GM19324 (cell line): ENCODE results near the gene CLEC4G.
"Not testable (repeated sequence)": the region's sequence is repeated elsewhere in the genome, so short reads cannot be mapped to it uniquely, and the experiment has no call there.

Source experiments
- ATAC-seq: cut with Tn5 transposase; IDR thresholded peaks from one replicate; pipeline ENCODE4 v1.9.1; 2021; ENCODE audit warnings: mild to moderate bottlenecking, moderate library complexity; ENCODE audit not compliant: unreplicated experiment, low FRiP score

Gene CLEC4G

DNA sequence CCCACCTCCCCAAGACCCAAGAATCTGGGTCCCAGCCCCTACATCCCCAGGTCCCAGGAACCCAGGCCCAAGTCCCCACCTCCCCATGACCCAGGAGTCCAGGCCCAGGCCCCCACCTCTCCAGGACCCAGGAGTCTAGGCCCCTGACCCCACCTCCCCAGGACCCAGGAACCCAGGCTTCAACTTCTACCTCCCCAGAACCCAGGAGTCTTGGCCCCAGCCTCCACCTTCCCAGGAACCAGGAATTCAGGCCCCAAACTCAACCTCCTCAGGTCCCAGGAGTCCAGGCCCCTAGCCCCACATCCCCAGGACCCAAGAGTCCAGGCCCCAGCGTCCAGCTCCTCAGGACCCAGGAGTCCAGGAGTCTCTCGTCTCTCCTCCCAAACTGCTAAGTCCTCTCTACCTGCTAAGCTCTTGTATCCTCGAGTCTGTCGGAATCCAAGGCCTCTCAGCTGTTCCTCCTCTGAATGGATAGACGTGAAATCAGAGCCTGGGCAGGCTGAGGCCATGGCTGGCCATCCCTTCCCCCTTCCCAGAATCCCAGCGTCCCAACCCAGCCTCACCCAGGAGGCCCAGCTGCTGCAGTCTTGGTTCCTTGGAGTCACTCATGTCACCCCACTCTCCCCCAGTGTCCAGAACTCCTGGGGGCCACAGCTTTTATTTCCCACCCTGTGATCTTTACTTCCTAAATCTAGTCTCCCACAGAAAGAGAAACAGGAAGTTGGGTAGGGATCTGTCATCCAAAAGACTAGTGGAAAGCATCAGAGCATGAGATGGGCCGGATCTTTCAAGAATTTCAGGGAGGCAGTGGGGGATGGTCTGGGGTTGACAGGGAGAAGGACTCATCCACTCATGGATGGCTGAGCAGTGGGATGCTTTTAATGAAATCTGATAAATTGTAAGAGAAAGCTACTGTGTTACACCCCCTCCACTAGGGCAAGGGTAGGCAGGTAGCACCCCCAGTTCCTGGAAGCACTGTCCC lies 15.3 kb upstream of the CLEC4G start, which contains the start of gene CD209:
Gene CD209 (minus strand): TSS at position 632 of the 982 bp plus-strand sequence. CDS start 23 bp downstream, at position 609.
- no peak for ATAC-seq

DNA sequence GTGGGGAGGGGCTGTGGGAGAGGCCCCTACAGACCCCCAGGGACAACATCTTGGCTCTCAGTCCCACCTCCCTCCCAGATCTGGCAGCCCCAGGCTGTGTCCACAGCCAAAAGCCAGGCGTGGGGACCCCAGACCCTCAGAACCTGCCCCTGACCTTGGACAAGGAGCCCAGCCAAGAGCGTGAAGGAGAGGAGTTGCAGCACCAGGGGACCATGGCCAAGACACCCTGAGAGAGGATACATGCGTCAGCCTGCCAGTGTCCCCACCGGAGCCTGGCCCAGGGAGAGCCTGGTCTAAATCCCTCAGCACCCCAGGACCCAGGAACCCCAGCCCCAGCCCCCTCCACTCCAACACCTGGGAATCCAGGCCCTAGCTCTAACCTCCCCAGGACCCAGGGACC lies 14.4 kb upstream of the CLEC4G start:
- not testable (repeated sequence) for ATAC-seq

DNA sequence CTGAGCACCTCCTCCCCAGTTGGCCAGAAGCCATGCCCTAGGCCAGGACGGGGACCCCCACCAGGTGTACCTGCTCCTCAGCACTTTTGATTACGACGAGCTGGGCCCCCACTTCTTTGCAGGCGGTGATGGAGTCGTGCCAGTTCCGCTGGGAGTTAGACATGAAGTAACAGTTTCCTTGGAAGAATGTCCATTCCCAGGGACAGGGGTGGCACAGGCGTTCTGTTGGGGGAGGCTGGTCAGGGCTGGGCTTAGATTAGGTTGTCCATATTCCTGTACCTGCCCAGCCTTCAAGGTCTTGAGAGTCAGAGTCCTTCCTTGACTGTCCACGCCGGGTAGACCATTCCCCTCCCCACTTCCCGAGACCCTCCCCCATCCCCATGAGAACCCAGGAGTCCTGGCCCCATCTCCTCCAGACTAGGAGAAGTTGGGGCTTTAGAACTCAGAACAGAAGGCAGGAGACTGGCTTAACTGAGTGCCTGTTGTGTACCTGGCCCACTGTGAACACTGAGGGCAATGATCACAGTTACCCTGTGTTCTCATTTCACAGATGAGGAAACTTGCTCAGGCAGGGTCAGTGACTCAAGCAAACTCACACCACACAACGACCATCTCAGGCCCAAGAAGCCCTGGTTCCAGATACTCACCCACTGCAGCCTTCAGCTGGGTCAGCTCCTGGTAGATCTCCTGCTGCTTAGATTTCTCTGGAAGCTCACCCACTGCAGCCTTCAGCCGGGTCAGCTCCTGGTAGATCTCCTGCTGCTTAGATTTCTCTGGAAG lies 13.2 kb upstream of the CLEC4G start:
- ATAC-seq: no peak

DNA sequence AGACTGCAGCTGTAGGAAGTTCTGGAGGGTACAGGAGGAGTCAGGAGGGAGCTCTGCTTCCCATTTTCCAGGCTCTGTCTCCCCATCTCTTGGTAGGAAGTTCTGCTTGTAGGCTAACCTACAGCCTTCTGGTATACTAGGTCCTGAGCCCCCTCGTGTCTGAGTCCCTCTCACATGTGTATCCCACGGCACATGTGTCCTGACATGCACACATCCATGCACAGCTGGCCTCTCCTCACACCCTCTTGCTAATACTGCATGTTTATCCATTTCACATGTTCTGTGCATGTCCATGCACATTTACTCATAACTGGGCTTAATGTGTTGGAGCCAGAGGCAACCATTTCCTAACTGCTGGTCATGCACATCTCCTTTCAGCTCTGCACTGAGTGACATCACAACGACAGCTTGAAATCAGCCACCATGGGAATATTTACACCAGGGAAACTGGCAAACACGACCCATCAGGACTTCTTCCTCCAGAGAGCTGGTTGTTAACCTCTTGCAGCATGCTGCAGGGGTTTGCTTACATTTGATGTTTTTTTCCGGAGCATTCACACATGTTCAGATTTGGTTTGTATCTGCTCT lies 12.4 kb upstream of the CLEC4G start:
- no peak for ATAC-seq

DNA sequence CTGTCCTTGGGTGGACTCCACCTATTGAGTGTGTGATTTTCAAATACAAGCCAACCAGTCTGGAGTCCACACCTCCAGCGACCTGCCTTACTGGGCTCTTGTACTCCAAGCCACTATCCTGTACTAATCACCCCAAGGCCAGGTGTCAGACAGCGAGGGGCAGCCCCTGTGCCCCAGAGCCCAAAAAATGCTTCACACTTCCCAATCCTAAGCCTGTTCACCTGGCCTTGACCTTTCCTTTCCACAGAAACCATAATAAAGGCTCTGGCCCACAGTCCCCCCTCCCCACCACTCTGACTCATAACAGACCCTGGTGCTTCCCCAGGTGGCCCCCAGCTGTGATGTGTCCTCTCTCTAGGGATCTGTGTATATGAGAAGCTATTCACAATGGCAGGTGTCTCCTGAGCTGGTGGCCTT lies 11.5 kb upstream of the CLEC4G start:
- ATAC-seq: no peak

DNA sequence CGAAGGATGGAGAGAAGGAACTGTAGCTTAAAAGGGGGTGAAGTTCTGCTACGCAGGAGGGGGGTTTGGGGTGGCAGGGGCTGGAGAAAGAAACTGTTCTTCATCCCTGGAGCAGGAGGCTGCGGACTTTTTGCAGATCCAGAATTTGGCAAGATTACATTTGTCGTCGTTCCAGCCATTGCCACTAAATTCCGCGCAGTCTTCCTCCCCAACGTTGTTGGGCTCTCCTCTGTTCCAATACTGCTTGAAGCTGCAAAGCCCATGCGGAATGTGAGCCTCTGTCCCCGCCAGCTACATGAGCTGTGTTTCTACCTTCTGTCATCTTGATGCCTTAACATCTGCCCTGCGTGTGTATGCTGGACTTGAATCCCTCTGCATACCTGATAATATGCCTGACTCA lies 11.1 kb upstream of the CLEC4G start:
- ATAC-seq: no peak

DNA sequence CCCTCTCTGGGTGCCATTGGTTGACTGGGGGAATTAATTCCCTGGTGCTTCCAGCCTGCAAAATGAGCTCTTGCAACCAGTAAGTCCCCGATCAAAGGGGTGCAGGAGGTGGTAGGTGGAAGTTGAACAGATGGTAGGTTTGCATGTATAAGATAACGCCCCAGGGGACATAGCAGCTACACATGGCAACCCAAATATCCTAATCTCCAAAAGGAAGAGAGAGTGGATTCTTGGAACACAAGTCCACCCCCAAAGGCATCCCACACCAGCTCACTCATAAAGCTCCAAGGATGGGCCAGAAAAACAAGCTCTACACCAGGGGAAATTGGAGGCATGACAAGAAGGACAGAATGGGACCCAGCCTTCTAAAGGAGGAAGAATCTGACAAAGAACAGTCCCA lies 10.7 kb upstream of the CLEC4G start:
- no peak for ATAC-seq

DNA sequence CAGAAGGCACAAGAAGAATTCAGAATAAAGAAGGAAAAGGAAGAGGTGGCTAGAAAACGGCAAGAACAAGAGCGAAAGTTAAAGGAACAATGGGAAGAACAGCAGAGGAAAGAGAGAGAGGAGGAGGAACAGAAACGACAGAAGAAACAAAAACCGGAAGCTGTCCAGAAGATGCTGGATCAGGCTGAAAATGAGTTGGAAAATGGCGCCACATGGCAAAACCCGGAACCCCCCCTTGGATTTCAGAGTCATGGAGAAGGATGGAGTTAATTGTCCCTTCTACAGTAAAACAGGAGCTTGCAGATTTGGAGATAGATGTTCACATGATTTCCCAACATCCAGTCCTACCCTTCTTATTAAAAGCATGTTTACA lies 8.8 kb upstream of the CLEC4G start:
- ATAC-seq: no peak

DNA sequence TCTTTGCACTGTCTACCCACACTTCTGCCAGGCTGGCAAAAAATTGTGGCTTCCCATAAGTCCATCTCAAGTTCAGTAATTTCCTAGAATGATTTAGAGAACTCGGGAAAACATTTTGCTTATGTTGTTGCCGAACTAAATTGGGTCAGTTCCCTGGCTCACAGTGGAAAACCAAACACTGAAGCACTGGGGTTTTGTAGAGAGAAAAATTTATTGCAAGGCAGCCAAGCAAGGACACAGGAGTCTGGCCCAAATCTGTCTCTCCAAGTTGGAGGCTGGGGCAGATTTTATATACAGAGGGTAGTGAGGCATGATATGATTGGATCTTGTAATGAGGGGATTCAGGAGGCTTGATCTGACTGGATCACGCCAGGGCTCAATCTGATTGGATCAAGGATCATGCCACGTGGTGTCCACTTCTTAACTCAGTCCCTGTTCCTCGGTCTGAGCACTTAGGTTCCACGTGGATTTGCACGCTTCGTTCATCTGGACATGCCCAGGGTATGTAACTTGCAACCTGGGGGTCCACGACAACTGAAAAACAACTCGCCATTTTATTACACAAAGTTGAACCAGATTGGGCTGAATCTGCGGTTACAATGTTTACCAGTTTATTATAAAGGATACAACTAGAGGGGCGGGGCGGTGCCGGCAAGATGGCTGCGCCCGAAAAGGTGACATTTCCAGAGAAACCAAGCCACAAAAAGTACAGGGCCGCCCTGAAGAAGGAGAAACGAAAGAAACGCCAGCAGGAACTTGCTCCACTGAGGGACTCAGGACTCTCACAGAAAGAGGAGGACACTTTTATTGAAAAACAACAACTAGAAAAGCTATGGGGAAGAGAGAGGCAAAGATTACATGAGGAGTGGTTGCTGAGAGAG lies 8.1 kb upstream of the CLEC4G start:
- no peak for ATAC-seq

DNA sequence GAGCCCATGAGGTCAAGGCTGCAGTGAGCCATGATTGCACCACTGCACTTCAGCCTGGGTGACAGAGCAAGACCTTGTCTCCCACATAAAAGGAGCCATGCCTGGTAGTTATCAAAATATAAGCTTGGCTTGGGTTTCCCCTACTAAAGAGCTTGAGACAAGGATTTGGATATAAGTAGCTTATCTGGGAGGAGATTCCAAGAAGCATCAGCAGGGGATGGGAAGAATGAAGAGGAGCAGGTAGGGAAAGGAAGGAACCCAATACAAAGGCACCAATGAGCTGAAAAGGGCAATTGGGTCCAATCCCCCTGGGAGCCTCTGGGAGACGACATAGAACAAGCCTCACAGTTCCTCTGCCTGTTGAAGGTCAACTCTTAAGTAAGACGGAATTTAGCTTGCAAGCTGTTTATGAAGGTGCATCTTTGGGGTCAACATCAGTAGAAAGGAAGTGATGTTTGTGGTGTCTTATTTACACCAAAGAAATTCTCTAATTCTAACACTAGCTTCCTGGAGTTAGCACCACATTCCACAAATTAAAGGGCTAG lies 7.4 kb upstream of the CLEC4G start:
- ATAC-seq: no peak

DNA sequence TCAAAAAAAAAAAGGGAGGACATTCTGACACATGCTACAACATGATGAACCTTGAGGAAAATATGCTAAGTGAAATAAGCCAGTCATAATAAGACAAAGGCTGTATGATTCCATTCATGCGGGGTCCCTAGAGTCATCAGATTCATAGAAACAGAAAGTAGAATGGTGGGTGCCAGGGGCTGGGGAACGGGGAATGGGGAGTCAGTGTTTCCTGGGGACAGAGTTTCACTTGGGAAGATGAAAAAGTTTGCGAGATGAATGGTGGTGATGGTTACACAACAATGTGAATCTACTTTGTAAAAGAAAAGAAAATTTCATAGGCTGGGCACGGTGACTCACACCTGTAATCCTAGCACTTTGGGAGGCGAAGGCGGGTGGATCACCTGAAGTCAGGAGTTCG lies 6.1 kb upstream of the CLEC4G start:
- ATAC-seq: no peak

DNA sequence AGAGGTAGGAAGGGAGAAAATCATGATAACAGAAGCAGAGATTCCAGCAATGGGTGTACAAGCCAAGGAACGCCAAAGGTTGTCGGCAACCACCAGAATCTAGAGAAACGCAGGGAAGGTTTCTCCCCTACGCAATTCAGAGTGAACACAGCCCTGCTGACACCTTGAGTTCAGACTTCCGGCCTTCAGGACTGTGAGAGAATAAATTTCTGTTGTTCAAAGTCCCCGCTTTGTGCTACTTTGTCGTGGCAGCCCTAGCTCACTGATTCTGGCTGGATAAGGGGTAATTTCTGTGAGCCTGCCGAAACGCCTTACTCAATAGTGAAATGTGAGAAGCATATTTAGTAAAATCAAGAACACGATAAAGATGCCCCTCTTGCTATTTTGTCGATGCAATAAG lies 5.3 kb upstream of the CLEC4G start:
- ATAC-seq: no peak

DNA sequence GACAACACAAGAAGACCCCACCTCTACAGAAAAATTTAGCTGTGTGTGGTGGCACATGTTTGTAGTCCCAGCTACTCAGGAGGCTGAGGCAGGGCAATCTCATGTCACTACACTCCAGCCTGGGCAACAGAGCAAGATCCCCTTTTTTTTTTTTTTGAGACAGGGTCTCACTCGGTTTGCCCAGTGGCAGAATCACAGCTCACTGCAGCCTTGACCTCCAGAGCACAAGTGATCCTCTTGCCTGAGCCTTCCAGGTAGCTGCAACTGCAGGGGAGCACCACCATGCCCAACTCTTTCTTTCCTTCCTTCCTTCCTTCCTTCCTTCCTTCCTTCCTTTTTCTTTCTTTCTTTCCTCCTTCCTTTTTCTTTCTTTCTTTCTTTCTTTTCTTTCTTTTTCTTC lies 4.2 kb upstream of the CLEC4G start:
- ATAC-seq: no peak

DNA sequence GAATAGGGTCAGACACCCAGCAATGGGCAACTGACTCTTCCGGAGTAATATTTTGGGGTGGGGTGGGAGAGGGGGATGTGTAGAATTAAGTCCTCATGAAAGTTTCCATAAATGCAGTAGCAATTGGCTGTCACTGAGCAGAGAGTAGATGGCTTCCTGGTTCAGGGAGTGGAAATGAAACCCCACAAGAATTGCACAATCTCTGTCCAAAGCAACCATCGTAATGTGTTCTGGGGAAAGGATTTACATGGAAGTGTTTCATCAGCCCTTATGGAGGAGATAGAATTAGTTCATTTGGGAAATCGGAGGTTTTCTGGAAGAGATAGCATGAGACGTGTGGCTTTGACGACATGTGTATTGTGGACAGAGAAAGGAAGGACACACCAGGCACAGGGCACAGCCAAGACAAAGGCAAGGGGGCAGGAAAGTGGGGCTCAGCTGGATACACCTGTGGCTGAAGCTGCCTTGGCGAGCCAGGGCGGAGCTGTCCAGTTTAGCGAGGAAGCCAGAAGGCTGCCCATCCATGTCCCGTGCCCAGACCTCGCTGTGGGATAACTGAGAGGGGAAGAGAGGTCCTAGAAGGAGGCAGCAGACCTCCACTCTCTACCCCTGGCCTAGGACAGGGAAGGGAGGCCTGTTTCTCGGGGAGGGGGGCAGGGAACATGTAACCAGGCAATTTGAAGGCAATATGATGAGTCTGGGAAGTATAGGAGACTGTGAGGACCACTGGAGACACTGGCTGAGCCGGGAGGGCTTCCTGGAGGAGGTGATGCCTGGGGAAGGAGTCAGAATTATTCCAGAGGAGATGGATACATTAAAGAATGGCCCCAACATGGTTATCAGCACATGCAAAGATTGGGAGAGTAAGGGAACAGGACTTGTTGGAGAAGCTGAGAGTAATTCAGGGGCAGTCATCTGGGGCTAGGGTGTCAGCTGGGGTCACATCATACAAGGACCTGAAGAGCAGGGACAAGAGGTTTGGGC lies 2.6 kb upstream of the CLEC4G start:
- ATAC-seq: no peak

DNA sequence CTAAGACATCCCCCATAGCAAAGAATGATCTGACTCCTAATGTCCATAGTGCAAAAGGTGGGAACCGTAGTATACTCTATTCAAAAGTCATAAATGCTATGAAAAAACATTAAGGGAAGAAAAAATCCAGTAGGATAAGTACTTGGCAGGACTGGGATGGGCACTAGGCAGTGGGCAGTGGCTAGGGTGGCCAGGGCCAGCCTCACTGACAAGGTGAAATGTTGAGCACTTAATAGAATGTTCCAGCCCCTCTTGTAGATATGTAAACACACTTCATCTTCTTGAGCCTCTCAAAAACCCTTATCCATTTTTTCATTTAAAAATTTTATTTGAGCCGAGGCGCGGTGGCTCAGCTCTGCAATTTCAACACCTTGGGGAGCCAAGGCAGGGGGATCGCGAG lies 1.5 kb upstream of the CLEC4G start:
- ATAC-seq: no peak

DNA sequence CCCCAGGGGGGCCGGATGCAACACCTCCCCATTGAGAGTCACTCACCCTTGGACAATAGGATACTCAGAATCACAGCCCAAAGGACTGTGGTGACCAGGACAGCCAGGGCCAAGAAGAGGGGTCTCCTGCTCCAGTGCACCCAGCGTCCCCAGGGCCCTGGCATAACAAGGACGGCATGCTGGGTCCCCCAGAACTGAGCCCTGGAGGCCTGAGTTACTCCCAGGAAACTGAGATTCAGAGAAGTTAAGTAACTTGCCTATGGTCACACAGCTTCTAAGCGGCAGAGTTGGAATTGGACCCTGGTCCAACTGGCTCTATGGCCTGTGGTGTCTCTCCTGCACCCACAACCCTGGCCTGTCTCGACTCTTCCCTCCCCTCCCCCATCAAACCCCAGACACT lies 295 bp downstream of the CLEC4G start:
- ATAC-seq: no peak

DNA sequence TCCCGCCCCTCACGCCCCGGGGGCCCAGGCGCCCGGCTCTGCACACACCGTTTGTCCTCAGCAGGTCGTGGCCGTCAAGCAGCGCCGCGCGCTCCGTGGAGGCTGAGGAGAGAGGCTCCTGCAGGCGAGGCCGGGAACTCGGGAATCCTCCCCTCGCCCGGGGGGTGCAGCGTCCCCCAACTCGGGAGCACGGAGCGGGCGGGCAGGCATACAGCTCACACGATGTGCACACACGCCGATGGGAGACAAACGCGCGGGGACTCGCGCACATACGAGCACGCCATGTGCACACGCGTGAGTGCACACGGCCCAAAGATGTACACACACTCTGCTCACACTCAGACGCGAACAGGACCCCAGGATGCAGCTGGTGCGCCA lies 703 bp downstream of the CLEC4G start:
- ATAC-seq: no peak

DNA sequence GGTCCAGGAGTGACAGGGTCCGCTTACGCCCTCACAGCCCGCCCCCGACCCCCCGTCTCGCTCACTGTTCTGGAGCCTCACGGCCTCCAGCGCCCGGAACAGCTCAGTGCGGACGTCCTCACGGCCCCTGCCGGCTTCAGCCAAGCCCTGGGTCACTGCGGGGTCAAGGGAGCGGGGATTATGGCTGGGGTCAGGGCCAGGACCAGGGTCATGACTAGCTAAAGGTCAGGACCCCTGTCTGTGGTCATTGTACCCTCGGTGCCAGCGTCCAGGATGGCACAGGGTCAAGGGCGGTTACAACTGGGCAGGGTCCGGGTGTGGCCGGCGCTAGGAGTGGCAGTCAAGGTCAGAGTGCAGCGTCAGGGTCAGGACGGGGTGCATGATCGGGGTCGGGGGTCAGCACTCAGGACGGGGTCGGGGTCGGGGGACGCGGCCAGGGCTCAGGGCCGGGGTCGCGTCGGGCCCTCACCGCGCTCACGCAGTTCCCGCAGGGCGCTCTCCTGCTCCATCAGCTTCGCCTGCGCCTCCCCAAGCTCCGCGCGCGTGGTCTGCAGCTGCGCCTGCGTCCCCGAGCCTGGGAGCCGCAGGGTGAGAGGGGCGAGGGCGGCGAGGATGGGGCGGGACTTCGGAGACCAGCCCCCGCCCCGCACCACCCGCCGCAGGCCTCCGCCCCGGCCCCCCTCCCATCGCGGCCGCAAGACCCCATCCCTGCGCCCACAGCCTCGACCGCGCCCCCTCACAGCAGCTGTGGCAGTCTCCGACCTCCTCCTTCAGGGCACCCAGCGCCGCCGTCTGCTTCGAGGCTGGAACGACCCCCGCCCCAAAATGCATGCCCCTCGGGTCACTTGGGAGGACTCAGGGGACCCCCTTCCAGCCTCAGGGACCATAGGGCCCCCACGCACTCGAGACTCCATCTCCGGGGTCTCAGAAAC lies 1.4 kb downstream of the CLEC4G start:
- ATAC-seq: no peak
